CD4-positive, alpha-beta T cell treated with Interleukin-4 for 4 hours (primary cell): ENCODE measurements around the gene JPT2.
A peak's percentile ranks its signal among the peaks of the same experiment; 100 is the strongest.

Experiments used
- DNase-seq: peaks from one replicate; pipeline ENCODE4 v3.0.0-alpha.2; 2020

Gene JPT2

DNA sequence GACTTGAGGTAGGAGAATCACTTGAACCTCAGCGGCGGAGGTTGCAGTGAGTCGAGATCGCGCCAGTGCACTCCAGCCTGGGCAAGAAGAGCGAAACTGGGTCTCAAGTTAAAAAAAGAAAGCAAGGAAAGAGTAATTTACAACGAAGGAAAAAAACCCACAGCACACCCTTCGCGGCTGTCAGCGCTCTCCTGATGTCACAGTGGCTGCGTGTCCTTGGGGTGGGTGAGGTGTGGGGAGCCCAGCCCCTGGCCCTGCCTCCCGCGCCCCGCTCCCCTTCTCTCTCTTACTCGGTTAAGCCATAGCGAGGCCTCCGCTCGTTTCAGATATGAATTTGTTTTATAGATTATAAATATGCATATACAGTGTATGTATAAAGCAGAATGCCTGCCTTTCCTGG lies 740 bp upstream of the JPT2 start:
- DNase-seq = no peak

DNA sequence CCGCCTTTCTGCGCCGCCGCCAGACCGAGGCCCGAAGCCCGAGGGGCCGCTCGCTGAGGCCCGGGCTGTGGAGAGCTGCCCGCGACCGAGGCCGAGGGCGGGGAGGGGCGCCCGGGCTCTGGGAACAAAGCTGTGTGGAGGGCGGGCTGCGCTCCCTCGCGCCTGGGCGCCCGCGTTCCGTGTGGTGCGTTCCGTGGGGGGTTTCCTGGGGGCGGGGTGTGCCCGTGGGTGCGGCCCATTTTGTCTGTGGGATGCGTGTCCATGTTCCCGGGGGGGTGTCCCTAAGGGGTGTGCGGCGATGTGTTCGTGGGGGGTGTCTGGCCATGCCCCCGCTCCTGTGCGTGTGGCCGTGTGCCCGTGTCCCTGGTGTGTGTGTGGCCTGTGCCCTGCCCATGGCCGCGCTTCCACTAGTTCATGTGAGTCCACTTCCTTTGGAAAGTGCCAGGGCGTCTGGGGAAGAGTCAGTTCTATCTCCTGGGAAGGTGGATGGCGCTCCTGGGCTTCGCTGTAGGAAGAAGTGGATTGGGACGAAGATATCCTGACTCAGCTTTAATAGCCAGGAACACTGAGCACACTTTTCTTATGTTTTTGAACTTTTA lies 520 bp downstream of the JPT2 start:
- peak; percentile 21 for DNase-seq

DNA sequence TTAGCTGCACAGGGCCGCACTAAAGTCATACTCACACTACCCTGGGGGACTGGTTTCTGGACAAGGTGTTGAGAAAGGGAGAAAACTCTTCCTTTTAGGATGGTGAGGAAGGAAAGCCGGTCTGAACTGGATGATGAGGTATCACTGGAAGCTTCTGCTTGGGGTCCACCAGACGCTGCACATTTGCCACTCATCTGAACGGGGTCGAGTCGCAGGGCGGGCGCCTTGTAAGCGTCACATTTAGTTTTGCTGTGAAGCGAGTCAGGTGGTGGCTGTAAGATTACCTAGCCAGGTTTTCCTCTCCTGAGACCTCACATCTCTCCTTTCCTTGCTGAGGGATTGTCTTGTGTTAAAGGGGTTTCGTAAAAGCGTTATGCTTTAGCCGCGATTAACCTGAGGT lies 2.3 kb downstream of the JPT2 start:
- no peak for DNase-seq

- DNase-seq = no peak
These were observed 3.0 kb downstream of the JPT2 start for GRCh38 chr16:1681032-1681431.

DNA sequence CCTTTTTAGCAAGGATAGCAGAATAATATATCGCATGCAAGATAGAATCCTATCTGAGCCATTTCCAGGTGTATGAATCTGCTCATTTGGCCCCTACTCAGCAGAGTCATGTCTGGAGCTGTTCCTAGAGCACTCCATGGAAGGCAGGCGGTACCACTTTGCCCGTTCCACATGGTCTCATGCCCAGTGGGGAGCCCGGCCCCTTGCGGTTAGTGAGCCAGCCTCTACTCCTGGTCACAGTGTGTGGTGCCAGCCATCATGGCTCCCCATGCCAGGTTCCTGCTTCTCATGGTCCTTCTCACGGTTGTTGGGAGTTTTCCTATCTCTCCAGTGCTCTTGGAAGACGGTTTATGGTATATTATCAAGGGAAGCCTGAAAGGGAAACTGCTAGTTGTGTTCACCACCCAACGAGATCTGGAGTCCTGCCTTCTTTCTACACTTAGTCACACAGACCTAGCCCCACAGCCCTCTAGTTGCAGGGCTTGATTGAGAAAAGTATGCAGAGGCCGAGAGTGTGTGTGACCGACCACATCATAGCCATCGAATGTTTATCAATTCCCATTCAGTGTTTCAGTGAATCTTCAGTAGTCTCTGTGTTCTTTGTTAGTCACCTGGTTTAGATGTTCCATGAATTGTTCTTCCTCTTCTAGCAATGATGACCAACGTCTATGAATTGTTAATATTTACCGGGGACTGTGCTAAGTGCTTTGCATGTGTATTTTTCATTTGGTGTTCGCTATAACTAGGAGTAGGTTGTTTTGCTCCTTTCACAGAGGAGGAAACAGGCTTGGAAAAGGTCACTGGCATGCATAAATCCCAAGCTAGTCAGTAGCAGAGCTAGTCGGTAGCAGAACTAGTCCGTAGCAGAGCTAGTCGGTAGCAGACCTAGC lies 9.6 kb downstream of the JPT2 start:
- DNase-seq = no peak

GRCh38 chr16:1688807-1689560 lies 10.9 kb downstream of the JPT2 start:
- DNase-seq = no peak

DNA sequence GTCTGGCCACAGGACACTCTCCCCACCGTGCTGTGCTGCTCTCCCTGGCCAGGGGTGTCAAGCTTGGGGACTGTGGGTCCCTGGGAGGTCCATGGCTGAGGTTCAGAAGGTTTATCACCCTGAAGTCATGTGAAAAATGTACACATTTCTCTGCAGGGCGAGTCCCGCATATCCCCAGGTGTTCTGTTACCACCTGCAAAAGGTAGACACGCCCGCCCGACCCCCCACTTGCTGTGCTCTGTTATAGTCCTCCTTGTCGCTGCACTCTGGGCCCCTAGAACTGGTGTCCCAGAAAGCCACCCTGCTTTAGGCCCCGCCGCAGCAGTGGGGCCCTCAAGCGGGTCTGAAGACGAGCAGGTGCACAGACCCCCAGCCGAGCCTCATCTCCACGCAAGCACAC lies 11.8 kb downstream of the JPT2 start:
- no peak for DNase-seq

DNA sequence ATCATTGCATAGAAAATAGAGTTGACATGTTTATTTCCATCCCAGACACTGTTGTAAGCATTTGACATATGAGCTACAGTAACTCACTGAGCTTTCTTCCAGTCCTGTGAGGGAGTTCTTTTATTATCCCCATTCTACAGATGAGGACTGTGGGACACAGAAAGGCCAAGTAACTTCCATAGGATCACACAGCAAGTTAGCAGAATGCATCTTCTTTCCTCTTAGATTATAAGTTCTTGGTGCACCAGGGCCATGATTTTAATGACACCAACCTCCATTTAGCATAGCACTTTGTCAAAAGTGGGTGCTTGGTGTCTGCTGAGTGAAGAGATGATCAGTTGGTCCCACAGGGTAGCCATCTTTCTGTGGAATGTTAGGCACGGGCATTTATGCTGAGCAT lies 12.7 kb downstream of the JPT2 start:
- no peak for DNase-seq

- no peak for DNase-seq
These were observed 13.2 kb downstream of the JPT2 start for GRCh38 chr16:1691276-1691675.

- no peak for DNase-seq
These were observed 13.9 kb downstream of the JPT2 start for GRCh38 chr16:1691956-1692355.

DNA sequence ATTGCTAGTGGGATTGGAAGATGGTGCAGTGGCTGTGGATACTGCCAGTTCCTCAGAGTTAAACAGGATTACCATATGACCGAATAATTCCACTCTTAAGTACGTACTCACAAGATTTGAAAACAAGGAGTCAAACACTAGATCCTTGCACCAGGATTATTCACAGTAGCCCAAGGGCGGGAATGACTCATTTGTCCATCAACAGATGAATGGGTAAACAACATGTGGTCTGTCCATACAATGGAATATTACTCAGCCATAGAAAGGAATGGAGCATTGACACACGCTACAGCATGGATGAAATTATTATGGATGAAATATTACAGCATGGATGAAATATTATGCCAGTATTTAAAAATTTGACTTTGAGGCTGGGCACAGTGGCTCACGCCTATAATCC lies 18.8 kb downstream of the JPT2 start:
- DNase-seq = no peak

DNA sequence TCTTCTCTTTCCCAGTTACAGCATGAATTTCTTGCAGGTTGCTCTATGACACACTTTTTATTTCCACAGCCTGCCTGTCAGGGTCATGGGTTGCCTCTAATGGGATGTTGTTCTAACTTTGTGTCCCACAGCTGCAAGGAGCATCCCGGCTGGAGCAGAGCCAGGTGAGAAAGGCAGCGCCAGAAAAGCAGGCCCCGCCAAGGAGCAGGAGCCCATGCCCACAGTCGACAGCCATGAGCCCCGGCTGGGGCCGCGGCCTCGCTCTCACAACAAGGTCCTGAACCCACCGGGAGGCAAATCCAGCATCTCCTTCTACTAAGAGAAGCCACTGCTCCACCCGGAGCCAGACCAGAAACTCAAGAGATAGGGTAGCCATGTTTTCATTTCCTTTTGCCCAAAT lies 20.6 kb downstream of the JPT2 start:
- DNase-seq = no peak

DNA sequence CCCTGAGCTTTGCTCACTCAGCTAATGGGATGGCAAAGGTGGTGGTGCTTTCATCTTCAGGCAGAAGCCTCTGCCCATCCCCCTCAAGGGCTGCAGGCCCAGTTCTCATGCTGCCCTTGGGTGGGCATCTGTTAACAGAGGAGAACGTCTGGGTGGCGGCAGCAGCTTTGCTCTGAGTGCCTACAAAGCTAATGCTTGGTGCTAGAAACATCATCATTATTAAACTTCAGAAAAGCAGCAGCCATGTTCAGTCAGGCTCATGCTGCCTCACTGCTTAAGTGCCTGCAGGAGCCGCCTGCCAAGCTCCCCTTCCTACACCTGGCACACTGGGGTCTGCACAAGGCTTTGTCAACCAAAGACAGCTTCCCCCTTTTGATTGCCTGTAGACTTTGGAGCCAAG lies 22.2 kb downstream of the JPT2 start:
- no peak for DNase-seq

DNA sequence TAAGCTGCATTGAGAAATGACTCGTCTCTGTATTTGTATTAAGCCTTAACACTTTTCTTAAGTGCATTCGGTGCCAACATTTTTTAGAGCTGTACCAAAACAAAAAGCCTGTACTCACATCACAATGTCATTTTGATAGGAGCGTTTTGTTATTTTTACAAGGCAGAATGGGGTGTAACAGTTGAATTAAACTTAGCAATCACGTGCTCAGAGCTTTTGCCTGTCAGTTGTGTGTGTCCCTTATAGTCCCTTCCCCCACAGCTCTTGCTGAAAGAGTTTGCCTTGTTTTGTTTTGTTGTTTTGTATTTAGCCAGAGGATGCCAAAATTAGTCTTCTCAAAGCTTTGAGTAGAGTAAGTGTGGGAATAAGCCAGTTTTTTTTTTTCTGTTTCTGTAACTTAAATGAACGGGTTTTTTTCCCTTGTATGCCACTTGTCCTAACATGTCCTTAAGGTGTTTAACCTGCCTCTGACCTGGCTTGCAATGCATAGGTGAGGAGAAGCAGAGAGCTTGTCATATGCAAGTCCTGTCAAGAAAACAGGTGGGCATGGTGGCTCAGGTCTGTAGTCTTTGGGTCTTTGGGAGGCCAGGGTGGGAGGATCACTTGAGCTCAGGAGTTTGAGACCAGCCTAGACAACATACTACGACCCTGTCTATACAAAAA lies 23.3 kb downstream of the JPT2 start:
- no peak for DNase-seq

DNA sequence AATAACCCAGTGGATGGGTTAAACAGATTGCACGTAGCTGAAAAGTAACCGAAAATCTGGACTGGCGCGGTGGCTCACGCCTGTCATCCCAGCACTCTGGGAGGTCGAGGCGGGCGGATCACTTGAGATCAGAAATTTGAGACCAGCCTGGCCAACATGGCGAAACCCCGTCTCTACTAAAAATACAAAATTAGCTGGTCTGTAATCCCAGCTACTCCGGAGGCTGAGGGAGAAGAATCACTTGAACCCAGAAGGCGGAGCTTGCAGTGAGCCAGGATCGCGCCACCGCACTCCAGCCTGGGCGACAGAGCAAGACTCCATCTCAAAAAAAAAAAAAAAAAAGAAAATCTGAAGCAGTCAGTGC lies 27.2 kb downstream of the JPT2 start:
- DNase-seq = peak; percentile 16

GRCh38 chr16:1705688-1706385 lies 27.8 kb downstream of the JPT2 start, which contains the start of gene MAPK8IP3:
TSS of gene MAPK8IP3 (plus strand) at chr16:1706195. CDS start at chr16:1706340, 145 bp downstream.
- peak; percentile 89 for DNase-seq

DNA sequence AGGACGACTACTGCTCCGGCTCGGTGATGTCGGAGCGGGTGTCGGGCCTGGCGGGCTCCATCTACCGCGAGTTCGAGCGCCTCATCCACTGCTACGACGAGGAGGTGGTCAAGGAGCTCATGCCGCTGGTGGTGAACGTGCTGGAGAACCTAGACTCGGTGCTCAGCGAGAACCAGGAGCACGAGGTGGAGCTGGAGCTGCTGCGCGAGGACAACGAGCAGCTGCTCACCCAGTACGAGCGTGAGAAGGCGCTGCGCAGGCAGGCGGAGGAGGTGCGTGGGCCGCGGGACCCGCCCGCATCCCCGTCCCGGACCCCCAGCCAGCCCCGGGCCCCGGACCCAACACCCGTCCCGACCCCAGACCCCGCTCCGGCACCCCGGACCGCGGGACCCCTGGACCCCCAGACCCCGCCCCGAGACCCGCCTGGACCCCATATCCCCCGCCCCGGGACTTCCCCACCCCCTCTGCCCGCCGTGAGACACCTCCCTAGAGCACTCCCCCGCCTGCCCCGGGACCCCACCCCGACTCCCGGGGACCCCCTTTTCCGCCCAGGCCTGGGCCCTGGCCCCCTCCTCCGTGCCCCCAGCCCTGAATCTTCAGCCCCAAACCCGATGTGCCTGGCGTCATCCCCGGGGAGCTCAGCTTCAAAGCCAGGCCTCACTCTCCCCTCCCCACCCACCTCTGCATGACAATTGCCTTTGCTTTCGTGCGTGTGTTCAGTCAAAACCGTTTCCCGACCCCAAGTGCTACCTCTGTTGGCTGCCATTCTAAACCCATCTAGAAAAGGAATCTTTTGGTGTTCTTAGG lies 28.5 kb downstream of the JPT2 start:
- DNase-seq = peak; percentile 32

- no peak for DNase-seq
These were observed 29.2 kb downstream of the JPT2 start for GRCh38 chr16:1707193-1707790.

- DNase-seq = no peak
These were observed 30.1 kb downstream of the JPT2 start for GRCh38 chr16:1708083-1708767.

DNA sequence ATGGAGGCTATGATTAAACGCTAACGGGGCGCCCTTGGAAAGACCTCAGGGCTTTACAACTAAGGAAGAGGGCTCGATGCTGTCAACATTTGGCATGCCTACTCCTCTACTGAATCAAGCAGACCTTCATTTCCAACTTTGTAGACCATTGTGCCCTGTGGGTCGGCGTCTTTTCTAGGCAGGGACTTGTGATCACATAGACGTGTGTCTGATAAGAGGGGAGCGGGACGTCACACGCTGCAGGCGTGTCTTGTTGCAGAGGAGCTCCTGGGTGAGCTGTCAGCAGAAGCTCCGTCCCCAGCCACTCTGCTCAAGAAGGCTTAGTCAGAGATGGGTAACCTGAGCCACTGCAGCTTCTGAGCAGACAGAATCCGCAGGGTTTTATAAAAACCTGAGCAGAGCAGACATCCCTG lies 30.7 kb downstream of the JPT2 start:
- peak; percentile 1 for DNase-seq

- no peak for DNase-seq
These were observed 31.3 kb downstream of the JPT2 start for GRCh38 chr16:1709356-1709755.
